RWPE1 (cell line): ENCODE results near the gene IQGAP2.

Experiments
- CTCF ChIA-PET: fragments of 350-600 bp; sonication (Branson Sonifier 250); formaldehyde crosslinking; extraction: SDS; loops from one replicate; lab custom pipeline; 2021; lab: Yijun Ruan, JAX
- POLR2A ChIA-PET: fragments of 400-600 bp; formaldehyde crosslinking; extraction: SDS; loops from one replicate; lab custom pipeline; 2020; ENCODE audit warnings: antibody characterized with exemption; ENCODE audit not compliant: low non-redundant PET; lab: Yijun Ruan, JAX
- DNase-seq: peaks from one replicate; pipeline ENCODE4 v3.0.0; 2012; ENCODE audit warnings: low spot score
- H3K27ac ChIP-seq: fragments of 450-650 bp; 2 replicates; pipeline ENCODE4 v1.5.1; 2017
- CTCF ChIP-seq: fragments of 450-650 bp; conservative IDR thresholded peaks from 2 replicates; pipeline ENCODE4 v1.5.1; 2017; ENCODE audit warnings: low read depth, mild to moderate bottlenecking

Gene IQGAP2

DNA sequence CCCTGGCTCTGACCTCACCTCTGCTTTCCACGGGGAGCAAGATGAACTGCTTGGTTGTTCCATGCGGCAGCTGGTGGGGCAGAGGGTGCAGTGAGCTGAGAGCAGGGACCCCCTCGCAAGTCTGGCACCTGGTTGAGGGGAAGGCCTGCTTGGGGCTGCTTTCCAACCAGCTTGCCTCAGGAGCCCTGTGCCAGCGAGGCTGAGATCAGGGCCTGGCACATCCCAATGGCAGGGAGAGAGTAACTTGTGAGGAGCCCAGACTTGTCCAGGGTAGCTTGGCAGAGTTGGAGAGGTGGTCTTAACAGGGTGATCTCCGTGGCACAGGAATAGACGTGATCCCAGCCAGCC lies 68.9 kb downstream of the IQGAP2 start:
- DNase-seq, result peak; percentile 16
- POLR2A ChIA-PET, result no interaction called here
- TF ChIP-seq CTCF, result no peak
- CTCF ChIA-PET, result no interaction called here
- peak overlapping the region; percentile 96 for H3K27ac ChIP-seq

DNA sequence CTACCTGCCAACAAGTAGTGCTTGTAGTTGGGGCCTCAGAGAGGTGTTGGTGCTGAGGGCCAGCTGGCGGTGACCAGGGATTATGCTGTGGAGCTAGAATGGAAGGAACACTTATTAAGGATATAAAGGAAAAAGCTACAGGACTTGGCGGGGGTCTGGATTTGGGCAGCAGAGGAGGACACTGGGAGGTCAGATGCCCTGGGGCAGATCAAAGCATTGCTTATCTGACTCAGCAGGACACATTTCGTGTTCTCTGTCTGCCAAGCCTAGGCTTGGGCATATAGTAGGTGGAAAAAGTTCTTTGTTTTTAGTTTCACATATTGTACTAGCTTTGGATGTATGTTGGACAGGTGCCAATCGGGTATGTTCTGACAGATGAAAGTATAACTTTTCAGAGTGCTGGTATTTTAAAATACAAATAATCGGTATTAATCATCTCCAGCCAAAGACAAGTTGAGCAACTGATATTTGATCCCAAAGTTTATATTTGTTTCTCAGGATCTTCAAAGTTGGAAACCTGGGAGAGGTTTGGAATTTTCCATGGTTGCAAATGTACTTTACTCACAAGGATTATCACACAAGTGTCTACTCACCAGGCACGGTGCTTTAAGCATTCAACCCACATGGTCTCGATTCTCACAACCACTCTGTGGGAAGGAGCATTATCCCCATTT lies 69.4 kb downstream of the IQGAP2 start:
- CTCF ChIA-PET, result interaction anchor here (0.6 kb wide), 1 partner anchor 47 kb away, joined by 3 read pairs; no protein-coding TSS in a partner anchor
- peak overlapping the region; percentile 96 for H3K27ac ChIP-seq
- peak; percentile 73 for DNase-seq
- no peak for TF ChIP-seq CTCF
- POLR2A ChIA-PET, result no interaction called here

- no peak overlapping the region for H3K27ac ChIP-seq
- no peak for DNase-seq
- TF ChIP-seq CTCF, result no peak
- CTCF ChIA-PET, result interaction anchor here (0.6 kb wide), 1 partner anchor 47 kb away, joined by 3 read pairs; no protein-coding TSS in a partner anchor
- POLR2A ChIA-PET, result no interaction called here
Measured at GRCh38 chr5:76473009-76473336, 69.9 kb downstream of the IQGAP2 start.

DNA sequence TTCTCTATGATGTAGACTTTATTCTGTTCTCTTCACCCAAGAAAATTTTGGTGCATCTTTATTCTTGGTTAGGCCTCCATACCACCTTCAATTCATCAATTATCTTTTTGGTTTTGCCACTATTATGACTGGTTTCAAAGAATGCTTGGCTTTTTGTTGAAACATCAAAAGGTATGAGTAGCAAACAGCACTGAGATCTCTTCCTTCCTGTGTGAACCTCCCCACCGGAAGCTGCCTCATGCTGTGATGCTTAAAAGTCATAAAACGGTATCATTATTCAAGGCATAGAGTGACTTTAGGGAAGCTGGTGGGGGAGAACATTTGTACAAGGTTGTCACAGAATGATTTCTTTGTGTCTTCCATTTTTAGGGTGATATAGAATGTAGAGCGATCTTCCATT lies 70.6 kb downstream of the IQGAP2 start:
- POLR2A ChIA-PET, result no interaction called here
- CTCF ChIA-PET, result no interaction called here
- no peak for TF ChIP-seq CTCF
- DNase-seq, result no peak
- no peak overlapping the region for H3K27ac ChIP-seq

DNA sequence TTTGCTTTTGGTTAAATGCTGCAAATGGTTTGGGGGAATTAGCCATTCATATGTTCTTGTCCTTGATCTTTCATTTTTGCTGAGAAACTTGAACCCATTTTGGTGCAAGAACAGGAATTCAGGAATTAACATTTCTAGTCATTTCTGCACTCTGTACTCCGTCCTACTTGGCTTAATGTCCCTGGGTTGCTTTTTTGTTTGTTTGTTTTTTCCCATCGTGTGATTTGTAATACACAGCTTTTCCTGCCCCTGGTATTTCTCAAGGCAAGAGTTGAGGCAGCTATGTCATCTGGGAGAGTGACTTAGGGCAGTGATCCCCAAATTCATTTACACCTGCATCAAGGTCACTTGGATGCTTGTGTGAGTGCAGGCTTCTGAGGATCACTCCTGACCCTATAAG lies 71.3 kb downstream of the IQGAP2 start:
- no peak for TF ChIP-seq CTCF
- POLR2A ChIA-PET, result no interaction called here
- H3K27ac ChIP-seq, result no peak overlapping the region
- CTCF ChIA-PET, result interaction anchor here (0.6 kb wide), 1 partner anchor 477 kb away, joined by 5 read pairs; no protein-coding TSS in a partner anchor
- no peak for DNase-seq

GRCh38 chr5:76475385-76475784 lies 72.3 kb downstream of the IQGAP2 start:
- no peak for DNase-seq
- ChIA-PET CTCF (no interaction called here), POLR2A (no interaction called here)
- TF ChIP-seq CTCF, result no peak
- no peak overlapping the region for H3K27ac ChIP-seq
